H1 (cell line): Measurements from ENCODE around the gene MLEC. TPM values are rescaled to one million over a fixed set of nuclear protein-coding genes. Genes with fewer than 3 reads are reported as not detected.

Source experiments
- CTCF ChIA-PET: fragments of 300-600 bp; sonication (Branson Sonifier 250); formaldehyde crosslinking; loops from one replicate; lab custom pipeline; 2021; ENCODE audit not compliant: partially characterized antibody; lab: Charles Lee
- POLR2A ChIA-PET: fragments of 300-600 bp; sonication (Branson Sonifier 250); formaldehyde crosslinking; loops from one replicate; lab custom pipeline; 2021; ENCODE audit warnings: inconsistent platforms; ENCODE audit not compliant: partially characterized antibody; lab: Charles Lee
- DNase-seq, 2 experiments: peaks; one replicate each; pipeline versions ENCODE4 v3.0.0 to v3.0.0-alpha.2; 2010 to 2022; ENCODE audit warnings: low spot score in 2 of 2, low read depth in 1 of 2, mixed read lengths in 1 of 2
- FAIRE-seq: peaks from 2 replicates; lab custom pipeline; 2011; peaks lifted over from hg19 to GRCh38; lab: Jason Lieb, UNC
- H2AFZ ChIP-seq: 2 replicates; pipeline ENCODE4 v1.8.1; 2012; ENCODE audit warnings: low read length, inconsistent platforms
- H2AK5ac ChIP-seq: 2 replicates; pipeline ENCODE4 v1.6.1; 2013; ENCODE audit warnings: low read depth, low read length
- H2BK120ac ChIP-seq: replicated peaks from 2 replicates; pipeline ENCODE3; 2013; ENCODE audit warnings: low read depth, low read length, inconsistent platforms
- H2BK12ac ChIP-seq: 2 replicates; pipeline ENCODE4 v1.6.1; 2013; ENCODE audit warnings: low read depth, low read length
- H2BK15ac ChIP-seq: 2 replicates; pipeline ENCODE4 v1.6.1; 2013; ENCODE audit warnings: low read length
- H2BK20ac ChIP-seq: 2 replicates; pipeline ENCODE4 v1.6.1; 2013; ENCODE audit warnings: low read length
- H2BK5ac ChIP-seq: 2 replicates; pipeline ENCODE4 v1.6.1; 2013; ENCODE audit warnings: low read depth, low read length
- H3K14ac ChIP-seq: 2 replicates; pipeline ENCODE4 v1.6.1; 2013; ENCODE audit warnings: inconsistent platforms; ENCODE audit not compliant: insufficient read length
- H3K18ac ChIP-seq: 2 replicates; pipeline ENCODE4 v1.6.1; 2013; ENCODE audit warnings: low read length; ENCODE audit errors: extremely low read depth
- H3K23ac ChIP-seq: 2 replicates; pipeline ENCODE4 v1.6.1; 2013; ENCODE audit warnings: inconsistent platforms; ENCODE audit not compliant: insufficient read length
- H3K23me2 ChIP-seq: 2 replicates; pipeline ENCODE4 v1.6.1; 2013; ENCODE audit warnings: low read depth, low read length
- H3K27ac ChIP-seq: 2 replicates; pipeline ENCODE4 v1.6.1; 2011; ENCODE audit warnings: low read depth, low read length, inconsistent platforms
- H3K27me3 ChIP-seq, 4 experiments: replicated peaks in 1 of 4; 1 replicate in 1 of 4; 2 replicates in 3 of 4; pipeline versions ENCODE4 v1.6.1 to v1.8.1; 2011 to 2013; ENCODE audit warnings: low read length in 3 of 4, mild to moderate bottlenecking in 3 of 4, inconsistent platforms in 2 of 4, mixed read lengths in 2 of 4, moderate library complexity in 1 of 4; ENCODE audit not compliant: control insufficient read depth in 3 of 4, insufficient read depth in 3 of 4; ENCODE audit errors: extremely low read depth in 1 of 4
- H3K36me3 ChIP-seq, 4 experiments: 2 replicates each; pipeline versions ENCODE4 v1.6.1 to v1.8.1; 2011 to 2013; ENCODE audit warnings: mild to moderate bottlenecking in 4 of 4, low read length in 3 of 4, moderate library complexity in 2 of 4, control low read depth in 1 of 4, inconsistent platforms in 1 of 4; ENCODE audit not compliant: insufficient read depth in 4 of 4, control insufficient read depth in 2 of 4
- H3K4ac ChIP-seq: replicated peaks from 2 replicates; pipeline ENCODE3; 2013; ENCODE audit warnings: low read length, low read depth, mixed read lengths, inconsistent platforms; ENCODE audit not compliant: insufficient read length
- H3K4me1 ChIP-seq, 4 experiments: replicated peaks in 1 of 4; 1 replicate in 1 of 4; 2 replicates in 3 of 4; pipeline versions ENCODE4 v1.6.1 to v1.8.1; 2011 to 2013; ENCODE audit warnings: low read length in 3 of 4, inconsistent platforms in 2 of 4, mixed read lengths in 1 of 4; ENCODE audit not compliant: insufficient read depth in 4 of 4, control insufficient read depth in 3 of 4
- H3K4me2 ChIP-seq, 2 experiments: 2 replicates each; pipeline versions ENCODE4 v1.6.1 to v1.8.1; 2011 to 2013; ENCODE audit warnings: low read depth in 2 of 2, low read length in 2 of 2, control low read depth in 1 of 2, inconsistent platforms in 1 of 2, mild to moderate bottlenecking in 1 of 2; ENCODE audit not compliant: insufficient read depth in 1 of 2
- H3K4me3 ChIP-seq, 4 experiments: fragments of 200-600, 300-600 bp in 1 of 4; sonication (generic), shearing (Covaris generic), sonication (Bioruptor Twin) in 1 of 4; 2 replicates each; pipeline versions ENCODE4 v1.5.1 to v1.8.1; 2011 to 2016; ENCODE audit warnings: low read length in 4 of 4, low read depth in 3 of 4, control low read depth in 2 of 4, inconsistent platforms in 2 of 4, mild to moderate bottlenecking in 2 of 4, mixed read lengths in 1 of 4, moderate library complexity in 1 of 4; ENCODE audit not compliant: insufficient read depth in 2 of 4; ENCODE audit errors: extremely low read depth in 1 of 4
- H3K56ac ChIP-seq: replicated peaks from 2 replicates; pipeline ENCODE3; 2013; ENCODE audit warnings: low read depth, mild to moderate bottlenecking, mixed read lengths, low read length, inconsistent platforms; ENCODE audit not compliant: insufficient read length
- H3K79me1 ChIP-seq: 2 replicates; pipeline ENCODE4 v1.6.1; 2013; ENCODE audit warnings: low read depth, low read length, control low read depth
- H3K79me2 ChIP-seq, 2 experiments: 2 replicates each; pipeline versions ENCODE4 v1.6.1 to v1.8.1; 2012 to 2013; ENCODE audit warnings: low read length in 2 of 2, mild to moderate bottlenecking in 2 of 2, inconsistent platforms in 1 of 2; ENCODE audit not compliant: insufficient read depth in 2 of 2, control insufficient read depth in 1 of 2
- H3K9ac ChIP-seq, 4 experiments: replicated peaks in 1 of 4; 1 replicate in 1 of 4; 2 replicates in 3 of 4; pipeline versions ENCODE4 v1.6.1 to v1.8.1; 2011 to 2013; ENCODE audit warnings: low read depth in 3 of 4, low read length in 3 of 4, control low read depth in 2 of 4, mild to moderate bottlenecking in 2 of 4, moderate library complexity in 2 of 4, inconsistent platforms in 1 of 4; ENCODE audit errors: extremely low read depth in 1 of 4
- H3K9me3 ChIP-seq, 2 experiments: 2 replicates each; pipeline versions ENCODE4 v1.6.1 to v1.8.1; 2012 to 2013; ENCODE audit warnings: mild to moderate bottlenecking in 2 of 2, moderate library complexity in 2 of 2, control low read depth in 1 of 2, inconsistent platforms in 1 of 2, low read depth in 1 of 2, low read length in 1 of 2, mixed read lengths in 1 of 2; ENCODE audit not compliant: insufficient read depth in 2 of 2
- H4K20me1 ChIP-seq, 2 experiments: replicated peaks in 1 of 2; 2 replicates each; pipeline versions ENCODE3 to v1.8.1; 2011 to 2013; ENCODE audit warnings: inconsistent platforms in 2 of 2, low read length in 2 of 2, mild to moderate bottlenecking in 1 of 2; ENCODE audit not compliant: insufficient read depth in 2 of 2, control insufficient read depth in 1 of 2
- H4K5ac ChIP-seq: 2 replicates; pipeline ENCODE4 v1.6.1; 2013; ENCODE audit warnings: low read length, low read depth, mixed read lengths, inconsistent platforms; ENCODE audit not compliant: insufficient read length
- H4K8ac ChIP-seq: 2 replicates; pipeline ENCODE4 v1.8.0; 2013; ENCODE audit warnings: mild to moderate bottlenecking, moderate library complexity, low read length, inconsistent platforms; ENCODE audit not compliant: insufficient read depth; ENCODE audit errors: extremely low read depth
- H4K91ac ChIP-seq: replicated peaks from 2 replicates; pipeline ENCODE3; 2013; ENCODE audit warnings: low read length, mixed read lengths, inconsistent platforms; ENCODE audit not compliant: insufficient read length
- JUND ChIP-seq: IDR thresholded peaks from 2 replicates; pipeline ENCODE4 v1.6.1; 2011; ENCODE audit warnings: mild to moderate bottlenecking, improper control_type of control experiment, low read length
- KDM4A ChIP-seq: IDR thresholded peaks from one replicate; pipeline ENCODE4 v1.7.1; 2012; ENCODE audit warnings: low read depth, mild to moderate bottlenecking, moderate library complexity, low read length, inconsistent platforms; ENCODE audit not compliant: severe bottlenecking
- WGBS, 2 experiments: shearing (Covaris generic) in 1 of 2; methylation state at CpG; one replicate each; pipeline versions ENCODE4 v1.1.6 to v1.1.7; 2013 to 2015; ENCODE audit warnings: low lambda C conversion rate in 2 of 2, mixed read lengths in 2 of 2, inconsistent platforms in 1 of 2, low coverage in 1 of 2, missing lambda C conversion rate in 1 of 2; ENCODE audit not compliant: insufficient replicate concordance in 2 of 2, insufficient coverage in 1 of 2, insufficient read length in 1 of 2; ENCODE audit errors: extremely low coverage in 1 of 2, missing lambda C conversion rate in 1 of 2; 5-methylcytosine and 5-hydroxymethylcytosine counted together
- polyA plus RNA-seq, 7 experiments: library from polyadenylated mRNA; depleted of rRNA in 3 of 7; stranded (reverse) in 5 of 7; unstranded in 2 of 7; fragments of >200 nt in 5 of 7; fragments of 200-250 nt in 2 of 7; gene quantifications; 1 replicate in 5 of 7; 2 replicates in 1 of 7; 4 replicates in 1 of 7; pipeline versions ENCODE4 v1.2.1 to v1.2.3, GENCODE V29; 2011 to 2013; ENCODE audit warnings: missing spikeins in 2 of 7, mixed read lengths in 2 of 7
- total RNA-seq: library from RNA; stranded (reverse); fragmentation: NEBNext Ultra II Directional; extraction: Animal tissue kit (Norgen Biotek cat#: 25700); gene quantifications from 2 replicates; pipeline ENCODE4 v1.2.1, GENCODE V29; 2021

MLEC gene
- total and polyA plus RNA-seq, 2 of the 8 experiments (the other 6 are each of a cell fraction or from before 2014, with no cell fraction given), result 37.1 to 260 TPM

- Histone ChIP-seq H3K56ac (no peak overlapping the region), H3K79me2 (no peaks in the 10 kb centered on the region), H4K8ac (no peak overlapping the region), H4K91ac (no peak overlapping the region), H3K36me3 (no peaks in the 10 kb centered on the region), H3K23me2 (no peaks in the 10 kb centered on the region; the same call in 1 of the 2 replicates), H4K5ac (no peak overlapping the region), H3K14ac (no peak overlapping the region), H3K23ac (no peak overlapping the region), H3K9me3 (no peaks in the 10 kb centered on the region), H2AFZ (no peak overlapping the region), H3K18ac (no peak overlapping the region), H3K4me1 (peaks cover 0 to 4% (median 2%) of the 10 kb centered on the region in 4 experiments; a peak in 4 of 7 replicates), H3K79me1 (no peaks in the 10 kb centered on the region; the same call in 1 of the 2 replicates), H3K4ac (no peak overlapping the region), H2BK12ac (no peak overlapping the region; the same call in 1 of the 2 replicates), H3K27ac (no peak overlapping the region), H3K4me3 (no peak overlapping the region), H2BK5ac (no peak overlapping the region), H2BK20ac (no peak overlapping the region), H2AK5ac (no peak overlapping the region), H3K9ac (no peak overlapping the region), H2BK120ac (no peak overlapping the region), H3K27me3 (no peaks in the 10 kb centered on the region), H3K4me2 (no peak overlapping the region), H2BK15ac (no peak overlapping the region), H4K20me1 (peaks cover 0 to 2% of the 10 kb centered on the region in 2 experiments)
- FAIRE-seq, result no peak
- CTCF ChIA-PET, result interaction anchor here (1.1 to 7.3 kb wide), 4 partner anchors 9 to 354 kb away, joined by 3 to 100 read pairs (median 6); no protein-coding TSS in a partner anchor
- no peak for TF ChIP-seq KDM4A
- TF ChIP-seq JUND, result no peak
- WGBS, 2 experiments, result 91% methylated on average over 14 of the region's 14 CpGs; no CpG with 5 or more reads in 1 of the 2 experiments
- POLR2A ChIA-PET, result interaction anchor here (1.4 kb wide), 2 partner anchors 12 to 15 kb away, joined by 4 to 5 read pairs; no protein-coding TSS in a partner anchor
- DNase-seq, result no peak
Observed at GRCh38 chr12:120656008-120656407, 30.9 kb upstream of the MLEC start.
